Measurements from ENCODE around the gene LRRFIP2. TPM values are rescaled to one million over a fixed set of nuclear protein-coding genes. Genes with fewer than 3 reads are reported as not detected.
"Not testable (repeated sequence)": the region's sequence is repeated elsewhere in the genome, so short reads cannot be mapped to it uniquely, and the experiment has no call there.

LRRFIP2 gene
- total and polyA plus RNA-seq, 2 of the 8 experiments (the other 6 are each of a cell fraction or from before 2014, with no cell fraction given), result 8.8 to 25.6 TPM

GRCh38 chr3:37123292-37123691 is 51.1 kb downstream of the LRRFIP2 start:
- Histone ChIP-seq H3K4me2 (ENCODE audit: insufficient read depth in 1 of 2, low read depth in 2 of 2, low read length in 2 of 2) (no peak overlapping the region), H4K5ac (ENCODE audit: insufficient read length, low read depth, low read length) (no peak overlapping the region), H3K4me3 (ENCODE audit: extremely low read depth in 1 of 4, insufficient read depth in 2 of 4, low read depth in 3 of 4, low read length in 4 of 4) (no peak overlapping the region), H4K20me1 (replicated peaks in 1 of 2; ENCODE audit: control insufficient read depth in 1 of 2, insufficient read depth in 2 of 2, low read length in 2 of 2) (no peaks in the 10 kb centered on the region), H3K4me1 (replicated peaks in 1 of 4; ENCODE audit: control insufficient read depth in 3 of 4, insufficient read depth in 4 of 4, low read length in 3 of 4) (no peaks in the 10 kb centered on the region), H3K56ac (replicated peaks; ENCODE audit: insufficient read length, low read depth, low read length) (no peak overlapping the region), H2BK12ac (ENCODE audit: low read depth, low read length) (no peak overlapping the region), H4K91ac (replicated peaks; ENCODE audit: insufficient read length, low read length) (no peak overlapping the region), H3K14ac (ENCODE audit: insufficient read length) (no peak overlapping the region), H3K18ac (ENCODE audit: extremely low read depth, low read length) (no peak overlapping the region), H3K27ac (ENCODE audit: low read depth, low read length) (no peak overlapping the region), H3K23ac (ENCODE audit: insufficient read length) (no peak overlapping the region), H2AFZ (ENCODE audit: low read length) (no peak overlapping the region), H2AK5ac (ENCODE audit: low read depth, low read length) (no peak overlapping the region), H3K79me2 (ENCODE audit: control insufficient read depth in 1 of 2, insufficient read depth in 2 of 2, low read length in 2 of 2) (no peaks in the 10 kb centered on the region), H2BK20ac (ENCODE audit: low read length) (no peak overlapping the region), H2BK15ac (ENCODE audit: low read length) (no peak overlapping the region), H3K9me3 (ENCODE audit: insufficient read depth in 2 of 2, low read depth in 1 of 2, low read length in 1 of 2) (no peaks in the 10 kb centered on the region), H3K79me1 (ENCODE audit: low read depth, low read length) (no peaks in the 10 kb centered on the region), H3K23me2 (ENCODE audit: low read depth, low read length) (no peaks in the 10 kb centered on the region), H2BK5ac (ENCODE audit: low read depth, low read length) (no peak overlapping the region), H3K9ac (replicated peaks in 1 of 4; ENCODE audit: extremely low read depth in 1 of 4, low read depth in 3 of 4, low read length in 3 of 4) (no peak overlapping the region), H3K36me3 (ENCODE audit: control insufficient read depth in 2 of 4, insufficient read depth in 4 of 4, low read length in 3 of 4) (no peaks in the 10 kb centered on the region; a peak in 1 of 8 replicates), H3K4ac (replicated peaks; ENCODE audit: insufficient read length, low read depth, low read length) (no peak overlapping the region), H2BK120ac (replicated peaks; ENCODE audit: low read depth, low read length) (no peak overlapping the region), H3K27me3 (replicated peaks in 1 of 4; ENCODE audit: control insufficient read depth in 3 of 4, extremely low read depth in 1 of 4, insufficient read depth in 3 of 4, low read length in 3 of 4) (no peaks in the 10 kb centered on the region), H4K8ac (ENCODE audit: extremely low read depth, insufficient read depth, low read length) (no peak overlapping the region)
- ChIA-PET POLR2A (ENCODE audit: partially characterized antibody) (interaction anchor here (0.6 to 1.0 kb wide), 2 partner anchors 24 to 724 kb away, joined by 3 read pairs; no protein-coding TSS in a partner anchor), CTCF (ENCODE audit: partially characterized antibody) (no interaction called here)
- no peak for DNase-seq (ENCODE audit: low read depth in 1 of 2, low spot score in 2 of 2)
- no peak for FAIRE-seq
- WGBS, 2 experiments (ENCODE audit: extremely low coverage in 1 of 2, insufficient coverage in 1 of 2, insufficient read length in 1 of 2, insufficient replicate concordance in 2 of 2, low coverage in 1 of 2, low lambda C conversion rate in 2 of 2, missing lambda C conversion rate in 1 of 2), result 91% methylated on average over 7 of the region's 7 CpGs; no CpG with 5 or more reads in 1 of the 2 experiments
- no peak for TF ChIP-seq EZH2 (IDR thresholded peaks at IDR 0.05; ENCODE audit: low read depth, low read length, severe bottlenecking)

- H2AK5ac ChIP-seq (ENCODE audit: low read depth, low read length); H2AFZ ChIP-seq (ENCODE audit: low read length); H4K8ac ChIP-seq (ENCODE audit: extremely low read depth, insufficient read depth, low read length); H3K9ac ChIP-seq (replicated peaks in 1 of 4; ENCODE audit: extremely low read depth in 1 of 4, low read depth in 3 of 4, low read length in 3 of 4); H3K79me2 ChIP-seq (ENCODE audit: control insufficient read depth in 1 of 2, insufficient read depth in 2 of 2, low read length in 2 of 2); POLR2A ChIA-PET (ENCODE audit: partially characterized antibody); H3K4me3 ChIP-seq (ENCODE audit: extremely low read depth in 1 of 4, insufficient read depth in 2 of 4, low read depth in 3 of 4, low read length in 4 of 4); H3K4me1 ChIP-seq (replicated peaks in 1 of 4; ENCODE audit: control insufficient read depth in 3 of 4, insufficient read depth in 4 of 4, low read length in 3 of 4); H4K5ac ChIP-seq (ENCODE audit: insufficient read length, low read depth, low read length); H3K23ac ChIP-seq (ENCODE audit: insufficient read length); H2BK12ac ChIP-seq (ENCODE audit: low read depth, low read length); H3K4me2 ChIP-seq (ENCODE audit: insufficient read depth in 1 of 2, low read depth in 2 of 2, low read length in 2 of 2); H3K14ac ChIP-seq (ENCODE audit: insufficient read length); H3K79me1 ChIP-seq (ENCODE audit: low read depth, low read length); FAIRE-seq; H3K4ac ChIP-seq (replicated peaks; ENCODE audit: insufficient read length, low read depth, low read length); H4K91ac ChIP-seq (replicated peaks; ENCODE audit: insufficient read length, low read length); H3K27me3 ChIP-seq (replicated peaks in 1 of 4; ENCODE audit: control insufficient read depth in 3 of 4, extremely low read depth in 1 of 4, insufficient read depth in 3 of 4, low read length in 3 of 4); H2BK5ac ChIP-seq (ENCODE audit: low read depth, low read length); H4K20me1 ChIP-seq (replicated peaks in 1 of 2; ENCODE audit: control insufficient read depth in 1 of 2, insufficient read depth in 2 of 2, low read length in 2 of 2); H2BK20ac ChIP-seq (ENCODE audit: low read length); H3K36me3 ChIP-seq (ENCODE audit: control insufficient read depth in 2 of 4, insufficient read depth in 4 of 4, low read length in 3 of 4); H2BK120ac ChIP-seq (replicated peaks; ENCODE audit: low read depth, low read length); H3K23me2 ChIP-seq (ENCODE audit: low read depth, low read length); DNase-seq (ENCODE audit: low read depth in 1 of 2, low spot score in 2 of 2); H2BK15ac ChIP-seq (ENCODE audit: low read length); H3K56ac ChIP-seq (replicated peaks; ENCODE audit: insufficient read length, low read depth, low read length); H3K9me3 ChIP-seq (ENCODE audit: insufficient read depth in 2 of 2, low read depth in 1 of 2, low read length in 1 of 2); H3K18ac ChIP-seq (ENCODE audit: extremely low read depth, low read length); H3K27ac ChIP-seq (ENCODE audit: low read depth, low read length); CTCF ChIA-PET (ENCODE audit: partially characterized antibody): not testable (repeated sequence)
- WGBS, 2 experiments (ENCODE audit: extremely low coverage in 1 of 2, insufficient coverage in 1 of 2, insufficient read length in 1 of 2, insufficient replicate concordance in 2 of 2, low coverage in 1 of 2, low lambda C conversion rate in 2 of 2, missing lambda C conversion rate in 1 of 2), result 88% methylated on average over 4 of the region's 6 CpGs; no CpG with 5 or more reads in 1 of the 2 experiments
Measured at GRCh38 chr3:37122069-37122468, 52.3 kb downstream of the LRRFIP2 start.
